Activated CD4-positive, alpha-beta memory T cell treated with anti-CD3 and anti-CD28 coated beads for 36 hours (primary cell): Measurements from ENCODE around the gene HIPK2. TPM values are rescaled to one million over a fixed set of nuclear protein-coding genes. Genes with fewer than 3 reads are reported as not detected.
A peak's percentile ranks its signal among the peaks of the same experiment; 100 is the strongest.

Experiments
- CTCF ChIA-PET: fragments of 350-600 bp; sonication (Branson Sonifier 250); formaldehyde crosslinking; loops from one replicate; lab custom pipeline; 2021; ENCODE audit warnings: antibody characterized with exemption, inconsistent platforms; lab: Charles Lee
- POLR2A ChIA-PET: fragments of 350-600 bp; sonication (Branson Sonifier 250); formaldehyde crosslinking; loops from one replicate; lab custom pipeline; 2021; ENCODE audit warnings: antibody characterized with exemption; lab: Charles Lee
- DNase-seq: peaks from one replicate; pipeline ENCODE4 v3.0.0-alpha.2; 2020
- H3K27ac Mint-ChIP-seq: one replicate; pipeline ENCODE4 v1.8.0; 2021; ENCODE audit warnings: mixed read lengths
- H3K27me3 Mint-ChIP-seq: one replicate; pipeline ENCODE4 v1.8.0; 2021; ENCODE audit warnings: mixed read lengths
- H3K36me3 Mint-ChIP-seq: one replicate; pipeline ENCODE4 v1.8.0; 2021; ENCODE audit warnings: mixed read lengths
- H3K4me1 Mint-ChIP-seq: one replicate; pipeline ENCODE4 v1.8.0; 2021; ENCODE audit warnings: low read depth, mixed read lengths
- H3K4me3 Mint-ChIP-seq: one replicate; pipeline ENCODE4 v1.8.0; 2021; ENCODE audit warnings: mild to moderate bottlenecking, mixed read lengths
- H3K9me3 Mint-ChIP-seq: one replicate; pipeline ENCODE4 v1.8.0; 2021; ENCODE audit warnings: mixed read lengths
- intact Hi-C: fragments of 100-400 bp; cut with micrococcal nuclease; formaldehyde crosslinking; loops from one replicate; pipeline ENCODE4 v1.15.1; 2023
- total RNA-seq, 2 experiments: library from RNA; stranded (reverse); gene quantifications; one replicate each; pipeline ENCODE4 v1.2.3, GENCODE V29; 2021

Gene HIPK2
- total RNA-seq, 2 experiments from 2014 or later = 18.9 to 19.1 TPM

- peak; percentile 82 for DNase-seq
- ChIA-PET POLR2A (interaction anchor here (1.0 to 1.3 kb wide), 4 partner anchors 9 to 96 kb away, joined by 3 to 12 read pairs (median 3); no protein-coding TSS in a partner anchor), CTCF (interaction anchor here (2.2 to 3.3 kb wide), 2 partner anchors 10 to 36 kb away, joined by 8 to 18 read pairs; no protein-coding TSS in a partner anchor)
- Mint-ChIP-seq H3K4me1 (peaks cover 54% of the 10 kb centered on the region), H3K27me3 (no peaks in the 10 kb centered on the region), H3K27ac (peak overlapping the region; percentile 94), H3K9me3 (peaks cover 13% of the 10 kb centered on the region), H3K4me3 (peak overlapping the region; percentile 28), H3K36me3 (peaks cover 22% of the 10 kb centered on the region)
- intact Hi-C loops = loop anchor here (1.0 to 5.0 kb wide), 8 partner anchors 9 to 695 kb away; no protein-coding TSS in a partner anchor
Observed at GRCh38 chr7:139682136-139683013, 95.4 kb downstream of the HIPK2 start.

- peaks cover 22% of the 10 kb centered on the region for H3K36me3 Mint-ChIP-seq
- H3K4me1 Mint-ChIP-seq = peaks cover 53% of the 10 kb centered on the region
- DNase-seq = no peak
- peak overlapping the region; percentile 28 for H3K4me3 Mint-ChIP-seq
- CTCF ChIA-PET = interaction anchor here (2.2 to 3.3 kb wide), 2 partner anchors 9 to 35 kb away, joined by 8 to 18 read pairs; no protein-coding TSS in a partner anchor
- POLR2A ChIA-PET = interaction anchor here (1.0 to 1.3 kb wide), 4 partner anchors 9 to 97 kb away, joined by 3 to 12 read pairs (median 3); no protein-coding TSS in a partner anchor
- no peaks in the 10 kb centered on the region for H3K27me3 Mint-ChIP-seq
- intact Hi-C loops = loop anchor here (1.0 to 5.0 kb wide), 8 partner anchors 8 to 696 kb away; no protein-coding TSS in a partner anchor
- H3K9me3 Mint-ChIP-seq = peaks cover 13% of the 10 kb centered on the region
- H3K27ac Mint-ChIP-seq = peak overlapping the region; percentile 94
Observed at GRCh38 chr7:139681812-139682135, 96.0 kb downstream of the HIPK2 start.

GRCh38 chr7:139681463-139681755, 96.4 kb downstream of the HIPK2 start:
- peaks cover 49% of the 10 kb centered on the region for H3K4me1 Mint-ChIP-seq
- H3K9me3 Mint-ChIP-seq = peaks cover 9% of the 10 kb centered on the region
- intact Hi-C loops = loop anchor here (5.0 kb wide), 3 partner anchors 51 to 696 kb away; no protein-coding TSS in a partner anchor
- H3K27ac Mint-ChIP-seq = peak overlapping the region; percentile 94
- CTCF ChIA-PET = interaction anchor here (0.9 to 3.3 kb wide), 3 partner anchors 9 to 92 kb away, joined by 3 to 18 read pairs (median 8); no protein-coding TSS in a partner anchor
- peaks cover 18% of the 10 kb centered on the region for H3K36me3 Mint-ChIP-seq
- no peak for DNase-seq
- no peak overlapping the region for H3K4me3 Mint-ChIP-seq
- POLR2A ChIA-PET = interaction anchor here (1.0 to 1.3 kb wide), 10 partner anchors 8 to 97 kb away, joined by 3 to 12 read pairs (median 4); no protein-coding TSS in a partner anchor
- H3K27me3 Mint-ChIP-seq = no peaks in the 10 kb centered on the region

GRCh38 chr7:139680676-139681462, 96.9 kb downstream of the HIPK2 start:
- CTCF ChIA-PET = interaction anchor here (0.9 to 3.3 kb wide), 3 partner anchors 8 to 93 kb away, joined by 3 to 18 read pairs (median 8); no protein-coding TSS in a partner anchor
- peaks cover 48% of the 10 kb centered on the region for H3K4me1 Mint-ChIP-seq
- no peaks in the 10 kb centered on the region for H3K27me3 Mint-ChIP-seq
- intact Hi-C loops = loop anchor here (5.0 kb wide), 3 partner anchors 51 to 696 kb away; no protein-coding TSS in a partner anchor
- H3K36me3 Mint-ChIP-seq = peaks cover 13% of the 10 kb centered on the region
- POLR2A ChIA-PET = interaction anchor here (0.6 to 1.3 kb wide), 8 partner anchors 8 to 98 kb away, joined by 3 to 8 read pairs (median 4); no protein-coding TSS in a partner anchor
- H3K4me3 Mint-ChIP-seq = no peak overlapping the region
- DNase-seq = peak; percentile 92
- H3K27ac Mint-ChIP-seq = peak overlapping the region; percentile 94
- H3K9me3 Mint-ChIP-seq = peaks cover 4% of the 10 kb centered on the region

DNA sequence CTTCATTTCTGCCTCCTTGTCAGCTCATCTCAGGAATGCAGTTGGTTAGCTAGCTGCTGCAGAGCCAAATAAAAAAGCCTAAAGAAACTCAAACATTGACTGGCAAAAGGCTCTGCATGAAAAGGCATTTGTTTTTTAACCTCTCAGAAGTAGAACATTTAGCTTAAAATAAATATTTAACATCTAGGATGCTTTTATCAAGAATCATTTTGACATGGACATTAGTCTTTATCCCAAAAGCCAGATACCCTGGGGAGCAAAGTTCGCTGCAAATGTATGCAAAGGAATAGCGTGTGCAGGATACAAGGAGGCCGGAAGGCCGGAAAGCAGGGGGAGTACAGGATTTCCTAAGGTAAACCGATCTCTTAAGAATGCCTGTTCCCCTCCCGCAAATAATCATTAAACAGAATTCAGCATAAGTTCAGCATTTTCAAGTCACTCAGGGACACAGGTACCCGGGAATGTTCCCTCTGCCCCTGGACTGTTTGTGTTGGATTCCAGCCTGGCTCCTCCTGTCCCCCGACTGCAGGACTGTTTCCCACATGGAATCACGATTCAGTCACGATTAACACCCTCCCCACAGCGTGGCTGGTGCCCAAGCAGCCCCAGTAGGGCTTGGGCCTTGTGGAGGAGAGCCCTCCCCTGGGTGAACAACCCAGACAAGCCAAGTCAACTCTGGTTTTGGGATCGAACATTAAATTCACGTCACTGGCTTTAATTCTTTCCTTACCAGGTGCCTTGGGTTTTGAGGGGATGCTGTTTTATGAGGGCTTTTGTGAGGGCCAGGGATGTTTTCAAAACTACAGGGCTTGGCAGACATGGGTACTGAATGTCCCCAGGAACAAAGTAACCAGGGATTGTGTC, 97.8 kb downstream of the HIPK2 start:
- H3K9me3 Mint-ChIP-seq = no peaks in the 10 kb centered on the region
- ChIA-PET CTCF (interaction anchor here (3.3 kb wide), 1 partner anchor 33 kb away, joined by 18 read pairs; no protein-coding TSS in a partner anchor), POLR2A (interaction anchor here (0.6 to 1.3 kb wide), 8 partner anchors 7 to 98 kb away, joined by 3 to 8 read pairs (median 4); no protein-coding TSS in a partner anchor)
- peaks cover 11% of the 10 kb centered on the region for H3K36me3 Mint-ChIP-seq
- DNase-seq = no peak
- peaks cover 52% of the 10 kb centered on the region for H3K4me1 Mint-ChIP-seq
- H3K27ac Mint-ChIP-seq = peak overlapping the region; percentile 94
- no peak overlapping the region for H3K4me3 Mint-ChIP-seq
- intact Hi-C loops = loop anchor here (5.0 kb wide), 3 partner anchors 52 to 697 kb away; no protein-coding TSS in a partner anchor
- no peaks in the 10 kb centered on the region for H3K27me3 Mint-ChIP-seq

GRCh38 chr7:139676390-139676789, 101.4 kb downstream of the HIPK2 start:
- no peak overlapping the region for H3K27ac Mint-ChIP-seq
- H3K4me1 Mint-ChIP-seq = peaks cover 39% of the 10 kb centered on the region

DNA sequence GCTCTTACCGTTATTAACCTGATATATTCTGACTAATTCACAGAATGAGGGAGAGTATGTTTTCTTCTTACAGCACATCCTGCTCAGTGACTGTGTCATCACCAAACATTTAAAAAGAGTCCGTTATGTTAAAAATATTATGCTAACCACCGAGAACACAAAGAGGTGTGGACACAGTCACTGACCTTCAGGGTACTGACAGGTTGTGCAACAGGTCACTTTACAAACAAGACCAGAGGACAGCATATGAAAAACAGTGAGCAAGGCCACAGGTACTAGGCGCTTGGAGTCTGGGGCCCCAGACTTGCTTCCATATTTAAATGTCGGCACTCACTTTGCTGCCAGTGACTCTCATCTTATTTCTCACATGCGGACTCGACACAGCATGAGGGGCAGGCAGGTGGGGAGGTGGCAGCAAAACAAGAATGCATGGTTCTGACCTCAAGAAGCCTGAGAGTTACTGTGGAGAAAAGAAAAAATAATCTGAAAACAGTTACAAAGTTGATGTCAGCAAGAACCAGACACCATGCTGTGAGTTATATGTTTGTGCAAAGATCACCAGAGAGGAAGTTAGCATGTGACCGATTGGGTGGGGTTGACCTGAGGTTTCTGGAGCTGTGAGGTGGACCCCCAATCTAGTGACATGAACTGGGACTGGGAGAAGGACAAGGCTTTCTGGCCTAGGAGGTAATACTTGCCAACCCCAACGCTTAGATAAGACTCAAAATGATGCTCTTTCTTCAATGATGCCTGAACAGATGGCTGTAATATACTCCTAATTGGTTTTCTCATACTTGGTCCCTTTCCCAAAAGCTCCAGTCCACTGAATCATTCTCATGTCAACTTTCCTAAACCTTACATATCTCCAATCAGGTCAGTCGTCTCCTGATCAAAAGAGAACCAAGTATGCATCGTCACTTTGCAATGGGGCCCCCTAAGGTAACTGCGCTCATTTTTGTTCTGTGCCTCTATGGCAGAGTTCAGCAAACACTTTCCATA, 102.4 kb downstream of the HIPK2 start:
- no peak overlapping the region for H3K4me3 Mint-ChIP-seq
- intact Hi-C loops = no loop called here

More at GRCh38 chr7:139676390-139676789, 101.4 kb downstream of the HIPK2 start:
- Mint-ChIP-seq H3K36me3 (peaks cover 8% of the 10 kb centered on the region), H3K27me3 (no peaks in the 10 kb centered on the region), H3K4me3 (no peak overlapping the region), H3K9me3 (no peaks in the 10 kb centered on the region)
- ChIA-PET CTCF (interaction anchor here (1.5 kb wide), 1 partner anchor 329 kb away, joined by 3 read pairs; no protein-coding TSS in a partner anchor), POLR2A (no interaction called here)
- intact Hi-C loops = no loop called here
- no peak for DNase-seq

DNA sequence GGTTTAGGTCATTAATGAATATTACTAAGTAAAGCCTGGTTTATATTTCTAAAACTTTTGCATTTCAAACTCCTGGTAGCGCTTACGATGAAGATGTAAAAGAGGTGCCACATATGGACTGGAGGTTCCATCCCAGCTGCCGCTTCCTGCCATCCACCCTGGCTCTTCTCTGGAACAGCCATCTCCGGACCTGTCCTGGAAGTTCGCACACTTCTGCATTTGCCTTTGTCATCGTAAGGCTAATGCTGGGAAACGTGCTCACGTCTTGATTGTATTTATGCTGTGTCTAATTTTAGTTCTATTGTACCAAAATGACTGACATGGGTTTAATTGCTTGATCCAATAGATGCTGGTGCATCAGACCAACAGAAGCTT, 103.1 kb downstream of the HIPK2 start:
- H3K27me3 Mint-ChIP-seq = no peaks in the 10 kb centered on the region
- POLR2A ChIA-PET = no interaction called here
- peaks cover 30% of the 10 kb centered on the region for H3K4me1 Mint-ChIP-seq
- H3K27ac Mint-ChIP-seq = no peak overlapping the region
- intact Hi-C loops = no loop called here
- DNase-seq = no peak
- CTCF ChIA-PET = interaction anchor here (3.8 kb wide), 1 partner anchor 28 kb away, joined by 26 read pairs; no protein-coding TSS in a partner anchor
- no peak overlapping the region for H3K4me3 Mint-ChIP-seq
- no peaks in the 10 kb centered on the region for H3K9me3 Mint-ChIP-seq
- peaks cover 8% of the 10 kb centered on the region for H3K36me3 Mint-ChIP-seq

More for the DNA sequence above, 102.4 kb downstream of the HIPK2 start:
- Mint-ChIP-seq H3K36me3 (peaks cover 8% of the 10 kb centered on the region), H3K9me3 (no peaks in the 10 kb centered on the region), H3K4me1 (peaks cover 30% of the 10 kb centered on the region), H3K27me3 (no peaks in the 10 kb centered on the region), H3K27ac (no peak overlapping the region)
- no peak for DNase-seq
- POLR2A ChIA-PET = no interaction called here
- CTCF ChIA-PET = interaction anchor here (1.5 to 3.8 kb wide), 2 partner anchors 28 to 330 kb away, joined by 3 to 26 read pairs; no protein-coding TSS in a partner anchor

DNA sequence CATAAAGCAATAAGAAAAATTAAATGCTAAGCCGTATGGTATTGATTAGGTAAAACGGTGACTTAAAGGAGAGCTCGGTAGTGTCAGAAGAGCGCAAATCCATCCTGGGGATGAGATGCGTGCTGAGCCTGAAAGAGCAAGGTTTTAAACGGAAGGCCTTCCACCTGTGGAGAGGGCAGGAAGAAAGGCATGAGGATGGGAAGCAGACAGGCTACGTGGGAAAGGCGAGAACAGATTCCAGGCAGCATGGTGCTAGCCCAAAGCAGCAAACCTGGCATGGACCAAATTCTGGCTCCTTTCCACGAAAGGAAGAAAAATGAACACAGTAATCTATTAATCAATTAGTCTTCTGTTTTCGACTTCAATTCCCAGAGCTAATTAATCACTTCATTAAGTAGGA, 103.5 kb downstream of the HIPK2 start:
- intact Hi-C loops = no loop called here
- H3K27me3 Mint-ChIP-seq = no peaks in the 10 kb centered on the region
- CTCF ChIA-PET = interaction anchor here (3.8 kb wide), 1 partner anchor 27 kb away, joined by 26 read pairs; no protein-coding TSS in a partner anchor
- H3K27ac Mint-ChIP-seq = no peak overlapping the region
- no peaks in the 10 kb centered on the region for H3K9me3 Mint-ChIP-seq
- H3K4me3 Mint-ChIP-seq = no peak overlapping the region
- no peak for DNase-seq
- H3K36me3 Mint-ChIP-seq = peaks cover 8% of the 10 kb centered on the region
- H3K4me1 Mint-ChIP-seq = peaks cover 33% of the 10 kb centered on the region
- POLR2A ChIA-PET = no interaction called here
